GM21381 (cell line): ENCODE results near the gene ANKRD52.

ENCODE experiments used
- ATAC-seq: cut with Tn5 transposase; IDR thresholded peaks from one replicate; pipeline ENCODE4 v1.9.1; 2021; ENCODE audit warnings: mild to moderate bottlenecking, moderate library complexity; ENCODE audit not compliant: unreplicated experiment

The ANKRD52 gene

GRCh38 chr12:56243731-56244181 is 14.4 kb downstream of the ANKRD52 start:
- ATAC-seq: no peak

GRCh38 chr12:56242986-56243385 is 15.2 kb downstream of the ANKRD52 start:
- no peak for ATAC-seq

- no peak for ATAC-seq
These were observed 16.5 kb downstream of the ANKRD52 start for GRCh38 chr12:56241424-56242303.

GRCh38 chr12:56237552-56237951 is 20.6 kb downstream of the ANKRD52 start:
- no peak for ATAC-seq

- ATAC-seq: no peak
These were observed 21.2 kb downstream of the ANKRD52 start for GRCh38 chr12:56236985-56237384.

GRCh38 chr12:56236091-56236490 is 22.1 kb downstream of the ANKRD52 start:
- ATAC-seq: no peak

GRCh38 chr12:56234746-56235436 is 23.3 kb downstream of the ANKRD52 start:
- ATAC-seq: no peak

GRCh38 chr12:56231184-56231582 is 27.0 kb downstream of the ANKRD52 start:
- no peak for ATAC-seq

GRCh38 chr12:56230432-56231183 is 27.6 kb downstream of the ANKRD52 start:
- no peak for ATAC-seq

- ATAC-seq: no peak
These were observed 28.2 kb downstream of the ANKRD52 start, which contains the start of gene SLC39A5 for GRCh38 chr12:56229916-56230431. Gene SLC39A5 (plus strand): TSS chr12:56230051. CDS start chr12:56231275, 1,224 bp downstream.

GRCh38 chr12:56229082-56229481 is 29.1 kb downstream of the ANKRD52 start:
- no peak for ATAC-seq

- no peak for ATAC-seq
These were observed 33.2 kb downstream of the ANKRD52 start for GRCh38 chr12:56224954-56225353.

- peak; percentile 74 for ATAC-seq
These were observed 34.0 kb downstream of the ANKRD52 start, which contains the start of gene NABP2 for GRCh38 chr12:56224102-56224701. Gene NABP2 (plus strand): TSS chr12:56224342. CDS start chr12:56224857, 515 bp downstream.

GRCh38 chr12:56223571-56224101 is 34.5 kb downstream of the ANKRD52 start:
- no peak for ATAC-seq

GRCh38 chr12:56222531-56222895 is 35.7 kb downstream of the ANKRD52 start:
- no peak for ATAC-seq

- peak; percentile 76 for ATAC-seq
These were observed 36.2 kb downstream of the ANKRD52 start, which contains the start of gene RNF41 for GRCh38 chr12:56221757-56222530. Gene RNF41 (minus strand): TSS chr12:56221922. CDS start chr12:56214047, 7,875 bp downstream.

- peak; percentile 17 for ATAC-seq
These were observed 36.9 kb downstream of the ANKRD52 start for GRCh38 chr12:56221232-56221756.

- ATAC-seq: no peak
These were observed 37.5 kb downstream of the ANKRD52 start for GRCh38 chr12:56220611-56221231.

GRCh38 chr12:56219840-56220239 is 38.3 kb downstream of the ANKRD52 start:
- ATAC-seq: no peak
